ENCODE measurements around the gene IFNB1.

GRCh38 chr9:21039302-21039701 is 38.4 kb downstream of the IFNB1 start:
- no peak for TF ChIP-seq POLR2A (IDR thresholded peaks at IDR 0.05; ENCODE audit: low read depth)
- TF ChIP-seq POLR2AphosphoS5 (IDR thresholded peaks at IDR 0.05) = no peak

Data from esophagus muscularis mucosa (tissue), 2 donors.